Stimulated activated naive B cell treated with anti-CD40 and anti-IgM and Interleukin-4, amounts not matched to agents 10 μg/mL and 1 μg/mL and 100 μg/mL, for 72 hours (primary cell): ENCODE data around the gene DDX6.
A peak's percentile ranks its signal among the peaks of the same experiment; 100 is the strongest.
"Not testable (repeated sequence)": the region's sequence is repeated elsewhere in the genome, so short reads cannot be mapped to it uniquely, and the experiment has no call there.

Experiments used
- ATAC-seq, 2 donors: fragments of 150-1000 bp; cut with Tn5 transposase; replicated peaks; 2 replicates each; pipeline ENCODE4 v1.10.0; 2021; ENCODE audit warnings: moderate library complexity in 1 of 2
- DNase-seq: peaks from one replicate; pipeline ENCODE4 v3.0.0; 2021
- H3K27ac Mint-ChIP-seq: one replicate; pipeline ENCODE4 v1.8.0; 2022; ENCODE audit warnings: mild to moderate bottlenecking, mixed read lengths
- H3K27me3 Mint-ChIP-seq, 2 donors: one replicate each; pipeline ENCODE4 v1.8.0; 2022; ENCODE audit warnings: mixed read lengths in 2 of 2
- H3K36me3 Mint-ChIP-seq, 2 donors: one replicate each; pipeline ENCODE4 v1.8.0; 2022; ENCODE audit warnings: mixed read lengths in 2 of 2, mild to moderate bottlenecking in 1 of 2
- H3K4me1 Mint-ChIP-seq, 2 donors: one replicate each; pipeline ENCODE4 v1.8.0; 2022; ENCODE audit warnings: mixed read lengths in 2 of 2, mild to moderate bottlenecking in 1 of 2
- H3K4me3 Mint-ChIP-seq, 2 donors: one replicate each; pipeline ENCODE4 v1.8.0; 2022; ENCODE audit warnings: mild to moderate bottlenecking in 2 of 2, mixed read lengths in 2 of 2, moderate library complexity in 1 of 2
- H3K9me3 Mint-ChIP-seq, 2 donors: one replicate each; pipeline ENCODE4 v1.8.0; 2022; ENCODE audit warnings: mixed read lengths in 2 of 2, mild to moderate bottlenecking in 1 of 2

The DDX6 gene, protein sequence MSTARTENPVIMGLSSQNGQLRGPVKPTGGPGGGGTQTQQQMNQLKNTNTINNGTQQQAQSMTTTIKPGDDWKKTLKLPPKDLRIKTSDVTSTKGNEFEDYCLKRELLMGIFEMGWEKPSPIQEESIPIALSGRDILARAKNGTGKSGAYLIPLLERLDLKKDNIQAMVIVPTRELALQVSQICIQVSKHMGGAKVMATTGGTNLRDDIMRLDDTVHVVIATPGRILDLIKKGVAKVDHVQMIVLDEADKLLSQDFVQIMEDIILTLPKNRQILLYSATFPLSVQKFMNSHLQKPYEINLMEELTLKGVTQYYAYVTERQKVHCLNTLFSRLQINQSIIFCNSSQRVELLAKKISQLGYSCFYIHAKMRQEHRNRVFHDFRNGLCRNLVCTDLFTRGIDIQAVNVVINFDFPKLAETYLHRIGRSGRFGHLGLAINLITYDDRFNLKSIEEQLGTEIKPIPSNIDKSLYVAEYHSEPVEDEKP

GRCh38 chr11:118791111-118791960, at the start of gene DDX6:
DDX6 (minus strand) TSS chr11:118791164; CDS start chr11:118786251, 4,913 bp downstream.
- no peaks in the 10 kb centered on the region for H3K27me3 Mint-ChIP-seq
- ATAC-seq (peak; percentile 63 to 69), DNase-seq (peak; percentile 83)
- peaks cover 11 to 45% of the 10 kb centered on the region in 2 donors for H3K4me1 Mint-ChIP-seq
- no peaks in the 10 kb centered on the region for H3K9me3 Mint-ChIP-seq
- peaks cover 18 to 29% of the 10 kb centered on the region in 2 donors for H3K36me3 Mint-ChIP-seq
- peak within 1 kb of the TSS; percentile 100 for H3K27ac Mint-ChIP-seq
- H3K4me3 Mint-ChIP-seq, result peak within 1 kb of the TSS; percentile 99

DNA sequence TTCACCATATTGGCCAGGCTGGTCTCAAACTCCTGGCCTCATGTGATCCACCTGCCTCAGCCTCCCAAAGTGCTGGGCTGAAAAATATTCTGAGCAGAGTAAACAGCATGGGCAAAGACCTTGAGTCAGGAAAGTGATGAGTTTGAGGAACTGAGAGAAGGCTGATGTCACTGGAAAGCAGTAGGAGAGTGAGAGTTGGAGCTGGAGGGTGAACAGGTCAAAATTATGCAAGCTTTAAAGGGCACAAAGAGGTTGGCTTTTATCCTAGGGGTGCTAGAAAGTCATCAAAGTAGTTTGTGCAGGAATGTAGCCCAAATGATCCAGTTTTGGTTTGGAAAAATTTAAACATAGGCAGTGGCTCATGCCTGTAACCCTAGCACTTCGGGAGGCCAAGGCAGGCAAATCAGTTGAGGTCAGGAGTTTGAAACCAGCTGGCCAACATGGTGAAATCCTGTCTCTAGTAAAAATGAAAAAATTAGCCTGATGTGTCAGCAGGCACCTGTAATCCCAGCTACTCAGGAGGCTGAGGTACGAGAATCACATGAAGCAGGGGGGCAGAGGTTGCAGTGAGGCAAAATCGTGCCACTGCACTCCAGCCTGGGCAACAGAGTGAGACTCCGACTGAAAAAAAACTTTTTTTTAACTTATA, 48.1 kb upstream of the DDX6 start:
- H3K4me1 Mint-ChIP-seq, result peaks cover 31 to 70% of the 10 kb centered on the region in 2 donors
- DNase-seq (peak; percentile 58), ATAC-seq (peak; percentile 85 to 91)
- H3K36me3 Mint-ChIP-seq, result no peaks in the 10 kb centered on the region
- H3K9me3 Mint-ChIP-seq, result no peaks in the 10 kb centered on the region
- peak overlapping the region; percentile 53 for H3K27ac Mint-ChIP-seq
- no peak overlapping the region for H3K4me3 Mint-ChIP-seq
- H3K27me3 Mint-ChIP-seq, result no peaks in the 10 kb centered on the region

DNA sequence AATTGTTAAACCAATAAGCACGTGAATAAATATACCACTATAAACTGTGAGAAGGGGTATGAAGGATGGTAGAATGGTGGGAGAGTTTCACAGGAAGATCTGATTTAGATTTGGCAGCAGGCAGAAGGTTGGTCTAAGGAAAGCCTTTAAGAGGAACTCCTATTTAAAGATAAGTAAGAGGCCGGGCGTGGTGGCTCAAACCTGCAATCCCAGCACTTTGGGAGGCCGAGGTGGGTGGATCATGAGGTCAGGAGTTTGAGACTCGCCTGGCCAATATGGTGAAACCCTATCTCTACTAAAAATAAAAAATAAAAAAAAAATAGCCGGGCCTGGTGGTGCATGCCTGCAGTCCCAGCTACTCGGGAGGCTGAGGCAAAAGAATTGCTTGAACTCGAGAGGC, 46.9 kb upstream of the DDX6 start:
- Mint-ChIP-seq H3K27me3 (no peaks in the 10 kb centered on the region), H3K27ac (no peak overlapping the region), H3K4me1 (peaks cover 31 to 74% of the 10 kb centered on the region in 2 donors), H3K9me3 (no peaks in the 10 kb centered on the region), H3K36me3 (no peaks in the 10 kb centered on the region), H3K4me3 (no peak overlapping the region)
- ATAC-seq (no peak), DNase-seq (no peak)

GRCh38 chr11:118834427-118835028, 43.6 kb upstream of the DDX6 start:
- peak overlapping the region; percentile 84 for H3K27ac Mint-ChIP-seq
- peaks cover 19 to 48% of the 10 kb centered on the region in 2 donors for H3K4me1 Mint-ChIP-seq
- peak overlapping the region; percentile 71 to 76 for H3K4me3 Mint-ChIP-seq
- H3K36me3 Mint-ChIP-seq, result no peaks in the 10 kb centered on the region
- ATAC-seq (peak; percentile 31 to 44), DNase-seq (no peak)
- no peaks in the 10 kb centered on the region for H3K27me3 Mint-ChIP-seq
- H3K9me3 Mint-ChIP-seq, result no peaks in the 10 kb centered on the region

DNA sequence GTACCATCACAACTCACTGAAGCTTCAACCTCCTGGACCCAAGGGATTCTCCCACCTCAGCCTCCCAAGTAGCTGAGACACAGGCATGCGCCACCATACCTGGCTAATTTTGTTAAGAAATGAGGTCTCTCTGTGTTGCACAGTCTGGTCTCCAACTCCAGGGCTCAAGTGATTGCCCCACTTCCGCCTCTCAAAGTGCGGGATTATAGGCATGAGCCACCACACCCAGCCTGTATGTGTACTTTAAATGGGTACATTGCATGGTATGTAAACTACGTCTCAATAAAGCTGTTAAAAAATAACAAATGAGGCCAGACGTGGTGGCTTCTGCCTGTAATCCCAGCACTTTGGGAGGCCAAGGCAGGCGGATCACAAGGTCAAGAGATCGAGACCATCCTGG, 36.2 kb upstream of the DDX6 start:
- H3K4me3 Mint-ChIP-seq, result no peak overlapping the region
- H3K27ac Mint-ChIP-seq, result no peak overlapping the region

GRCh38 chr11:118822936-118823510, 32.1 kb upstream of the DDX6 start:
- H3K36me3 Mint-ChIP-seq, DNase-seq, ATAC-seq, H3K27me3 Mint-ChIP-seq, H3K9me3 Mint-ChIP-seq: not testable (repeated sequence)
- peak overlapping the region; percentile 37 to 44 for H3K4me3 Mint-ChIP-seq
- peaks cover 27 to 53% of the 10 kb centered on the region in 2 donors for H3K4me1 Mint-ChIP-seq
- peak overlapping the region; percentile 85 for H3K27ac Mint-ChIP-seq

More for the DNA sequence above, 36.2 kb upstream of the DDX6 start:
- DNase-seq (no peak), ATAC-seq (no peak)
- H3K9me3 Mint-ChIP-seq, result no peaks in the 10 kb centered on the region
- H3K27me3 Mint-ChIP-seq, result no peaks in the 10 kb centered on the region
- peaks cover 12 to 34% of the 10 kb centered on the region in 2 donors for H3K4me1 Mint-ChIP-seq
- no peaks in the 10 kb centered on the region for H3K36me3 Mint-ChIP-seq

GRCh38 chr11:118820412-118821357, 29.7 kb upstream of the DDX6 start:
- H3K4me3 Mint-ChIP-seq, result peak overlapping the region; percentile 74 to 79

GRCh38 chr11:118820025-118820379, 29.0 kb upstream of the DDX6 start:
- Mint-ChIP-seq H3K4me1 (peaks cover 24 to 47% of the 10 kb centered on the region in 2 donors), H3K27ac (peak overlapping the region; percentile 99), H3K4me3 (peak overlapping the region; percentile 74 to 79)
- DNase-seq, ATAC-seq, H3K27me3 Mint-ChIP-seq, H3K9me3 Mint-ChIP-seq, H3K36me3 Mint-ChIP-seq: not testable (repeated sequence)

More at GRCh38 chr11:118820412-118821357, 29.7 kb upstream of the DDX6 start:
- peak; percentile 90 to 92 for ATAC-seq
- Mint-ChIP-seq H3K4me1 (peaks cover 24 to 47% of the 10 kb centered on the region in 2 donors), H3K9me3 (no peaks in the 10 kb centered on the region), H3K36me3 (no peaks in the 10 kb centered on the region), H3K27ac (peak overlapping the region; percentile 98), H3K27me3 (no peaks in the 10 kb centered on the region)
- peak; percentile 90 for DNase-seq

DNA sequence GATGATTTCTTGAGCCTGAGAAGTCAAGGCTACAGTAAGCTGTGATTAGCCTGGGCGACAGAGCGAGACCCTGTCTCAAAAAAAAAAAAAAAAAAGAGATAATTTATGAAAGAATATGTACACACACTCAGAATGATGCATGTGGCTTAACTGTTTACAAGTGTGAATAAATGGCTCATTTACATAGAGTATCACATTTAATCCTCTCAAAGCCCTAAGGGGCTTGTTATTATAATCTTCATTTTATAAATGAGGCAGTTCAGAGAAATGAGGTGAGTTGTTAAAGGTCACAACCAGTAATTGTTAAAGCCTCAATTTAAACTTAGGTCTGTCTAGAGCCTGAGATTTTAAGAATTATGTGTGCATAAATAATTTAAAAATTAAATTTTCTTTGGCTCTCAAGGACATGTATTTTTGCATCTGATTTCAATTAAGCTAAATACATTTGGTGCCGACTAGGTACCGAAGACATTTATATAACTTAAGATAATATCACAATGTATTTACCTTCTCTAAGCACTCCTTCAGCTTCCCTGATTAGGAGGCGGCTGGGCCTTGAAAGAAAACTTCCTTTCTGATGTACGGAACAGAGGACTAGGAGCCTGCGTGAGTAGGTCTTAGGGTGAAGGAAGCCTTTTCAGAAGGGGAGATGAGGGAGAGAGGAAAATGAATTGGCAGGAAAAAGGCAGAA, 28.5 kb upstream of the DDX6 start:
- Mint-ChIP-seq H3K27me3 (no peaks in the 10 kb centered on the region), H3K4me3 (peak overlapping the region; percentile 46 to 70), H3K36me3 (no peaks in the 10 kb centered on the region), H3K27ac (peak overlapping the region; percentile 99), H3K9me3 (no peaks in the 10 kb centered on the region), H3K4me1 (peaks cover 25 to 46% of the 10 kb centered on the region in 2 donors)
- ATAC-seq, result peak; percentile 8 to 30
- no peak for DNase-seq

GRCh38 chr11:118818130-118818529, 27.2 kb upstream of the DDX6 start:
- DNase-seq (no peak), ATAC-seq (no peak)
- Mint-ChIP-seq H3K4me3 (no peak overlapping the region), H3K4me1 (peaks cover 29 to 53% of the 10 kb centered on the region in 2 donors), H3K27me3 (no peaks in the 10 kb centered on the region), H3K9me3 (no peaks in the 10 kb centered on the region), H3K36me3 (no peaks in the 10 kb centered on the region), H3K27ac (no peak overlapping the region)

DNA sequence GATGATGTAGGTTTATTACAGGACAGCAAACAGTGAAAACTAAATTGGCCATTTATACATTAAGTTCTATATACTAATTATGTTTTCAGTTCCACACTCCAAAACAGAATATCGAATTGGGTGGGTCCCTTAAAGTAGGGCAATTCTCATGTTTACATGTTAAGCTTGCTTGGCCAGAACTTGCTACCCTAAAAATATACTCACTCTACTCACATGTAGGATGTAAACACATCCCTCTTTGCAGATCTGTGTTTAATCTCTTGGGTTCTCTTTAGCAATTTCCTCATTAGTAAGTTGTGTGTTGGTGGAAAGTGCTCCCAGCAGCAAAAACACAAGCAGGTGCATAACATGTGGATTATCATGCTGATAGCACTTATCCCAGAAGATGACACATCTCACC, 22.6 kb upstream of the DDX6 start:
- Mint-ChIP-seq H3K36me3 (no peaks in the 10 kb centered on the region), H3K9me3 (no peaks in the 10 kb centered on the region), H3K27ac (peak overlapping the region; percentile 49), H3K27me3 (no peaks in the 10 kb centered on the region), H3K4me3 (no peak overlapping the region), H3K4me1 (peaks cover 29 to 54% of the 10 kb centered on the region in 2 donors)
- ATAC-seq (peak; percentile 27), DNase-seq (no peak)

- no peaks in the 10 kb centered on the region for H3K27me3 Mint-ChIP-seq
- ATAC-seq (no peak), DNase-seq (no peak)
- no peaks in the 10 kb centered on the region for H3K36me3 Mint-ChIP-seq
- peak overlapping the region; percentile 85 for H3K27ac Mint-ChIP-seq
- no peaks in the 10 kb centered on the region for H3K9me3 Mint-ChIP-seq
- H3K4me1 Mint-ChIP-seq, result peaks cover 33 to 63% of the 10 kb centered on the region in 2 donors
- H3K4me3 Mint-ChIP-seq, result no peak overlapping the region
Measured at GRCh38 chr11:118812485-118812884, 21.5 kb upstream of the DDX6 start.
